ENCODE data around the gene IGSF9B.

GRCh38 chr11:133911171-133911570 is 45.6 kb downstream of the IGSF9B start:
- no peak for TF ChIP-seq CTCF (IDR thresholded peaks at IDR 0.05; ENCODE audit: insufficient read depth, low read length, poor library complexity, severe bottlenecking)
- TF ChIP-seq EZH2phosphoT487 (conservative IDR thresholded peaks at IDR 0.05; ENCODE audit: low read length): no peak
